Right lobe of liver (tissue), 4 donors: ENCODE results near the gene PARD6G.

Source experiments
- POLR2A ChIP-seq: fragments of 450-650 bp; IDR thresholded peaks from one replicate; pipeline ENCODE4 v1.6.1; 2017; ENCODE audit warnings: antibody characterized with exemption, mild to moderate bottlenecking
- TF ChIP-seq, protein P1 (sequence below), 4 donors: fragments of 200-600 bp in 3 of 4; fragments of 450-650 bp in 1 of 4; IDR thresholded peaks; one replicate each; pipeline versions ENCODE4 v1.5.1 to v1.8.0; 2016 to 2022; ENCODE audit warnings: antibody characterized with exemption in 4 of 4, mild to moderate bottlenecking in 2 of 4
- donor health status: DM: no; HTN: no; CAD: no.
- donor health status: DM: no; HTN: no; CAD: no.
- donor health status: DM: no; HTN: yes; CAD: no.

DNA sequence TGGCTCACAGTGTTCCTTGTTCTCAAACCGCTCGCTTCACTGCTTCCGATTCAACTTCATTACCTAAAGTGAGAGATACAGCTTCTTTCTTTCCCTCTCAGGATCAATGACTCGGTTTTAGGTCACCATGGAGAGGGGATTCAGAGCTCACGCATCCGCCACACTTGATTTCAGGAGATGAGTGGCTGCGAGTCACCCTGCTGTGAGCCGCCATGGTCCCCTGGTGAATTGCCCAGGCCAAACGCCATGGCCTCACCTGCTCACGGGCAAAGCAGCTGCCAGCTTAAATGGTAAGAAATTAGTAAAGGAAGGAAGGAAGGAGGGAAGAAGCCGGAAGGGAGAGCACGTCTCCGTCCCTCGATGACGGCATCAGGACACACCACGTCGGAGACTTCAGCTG lies 77.7 kb downstream of the PARD6G start:
- TF ChIP-seq, protein P1, sequence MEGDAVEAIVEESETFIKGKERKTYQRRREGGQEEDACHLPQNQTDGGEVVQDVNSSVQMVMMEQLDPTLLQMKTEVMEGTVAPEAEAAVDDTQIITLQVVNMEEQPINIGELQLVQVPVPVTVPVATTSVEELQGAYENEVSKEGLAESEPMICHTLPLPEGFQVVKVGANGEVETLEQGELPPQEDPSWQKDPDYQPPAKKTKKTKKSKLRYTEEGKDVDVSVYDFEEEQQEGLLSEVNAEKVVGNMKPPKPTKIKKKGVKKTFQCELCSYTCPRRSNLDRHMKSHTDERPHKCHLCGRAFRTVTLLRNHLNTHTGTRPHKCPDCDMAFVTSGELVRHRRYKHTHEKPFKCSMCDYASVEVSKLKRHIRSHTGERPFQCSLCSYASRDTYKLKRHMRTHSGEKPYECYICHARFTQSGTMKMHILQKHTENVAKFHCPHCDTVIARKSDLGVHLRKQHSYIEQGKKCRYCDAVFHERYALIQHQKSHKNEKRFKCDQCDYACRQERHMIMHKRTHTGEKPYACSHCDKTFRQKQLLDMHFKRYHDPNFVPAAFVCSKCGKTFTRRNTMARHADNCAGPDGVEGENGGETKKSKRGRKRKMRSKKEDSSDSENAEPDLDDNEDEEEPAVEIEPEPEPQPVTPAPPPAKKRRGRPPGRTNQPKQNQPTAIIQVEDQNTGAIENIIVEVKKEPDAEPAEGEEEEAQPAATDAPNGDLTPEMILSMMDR (IDR thresholded peaks at IDR 0.05), result no peak
- no peak for TF ChIP-seq POLR2A
